Neural cell (in vitro differentiated cells): ENCODE results near the gene CCDC174. TPM values are rescaled to one million over a fixed set of nuclear protein-coding genes. Genes with fewer than 3 reads are reported as not detected.

Experiments used
- H2AFZ ChIP-seq: fragments of 200-600, 300-800 bp; sonication (generic), shearing (Covaris generic); 2 replicates; pipeline ENCODE4 v1.6.0; 2014; ENCODE audit warnings: low read depth, mild to moderate bottlenecking, antibody characterized with exemption, low read length, moderate library complexity
- H3F3A ChIP-seq: fragments of 200-600 bp; shearing (Covaris generic); 2 replicates; pipeline ENCODE4 v1.6.1; 2016; ENCODE audit warnings: mild to moderate bottlenecking, moderate library complexity, mixed read lengths, antibody characterized with exemption, low read length; ENCODE audit not compliant: insufficient read depth, poor library complexity, severe bottlenecking
- H3K27ac ChIP-seq: fragments of 200-600, 300-800 bp; sonication (generic), shearing (Covaris generic); 2 replicates; pipeline ENCODE4 v1.5.1; 2014; ENCODE audit warnings: mild to moderate bottlenecking, low read length, moderate library complexity
- H3K27me3 ChIP-seq: fragments of 300-800, 200-600 bp; sonication (generic), shearing (Covaris generic); 2 replicates; pipeline ENCODE4 v1.6.0; 2014; ENCODE audit warnings: mild to moderate bottlenecking, low read depth, low read length, moderate library complexity; ENCODE audit not compliant: insufficient read depth
- H3K36me3 ChIP-seq: fragments of 300-800, 200-600 bp; sonication (generic), shearing (Covaris generic); 2 replicates; pipeline ENCODE4 v1.5.1; 2014; ENCODE audit warnings: mild to moderate bottlenecking, antibody characterized with exemption, low read length, moderate library complexity; ENCODE audit not compliant: insufficient read depth
- H3K4me2 ChIP-seq: fragments of 300-800, 200-600 bp; sonication (generic), shearing (Covaris generic); 2 replicates; pipeline ENCODE4 v1.6.0; 2014; ENCODE audit warnings: mild to moderate bottlenecking, low read length
- H3K4me3 ChIP-seq: fragments of 300-800, 200-600 bp; sonication (generic), shearing (Covaris generic); 2 replicates; pipeline ENCODE4 v1.5.1; 2014; ENCODE audit warnings: mild to moderate bottlenecking, low read length, moderate library complexity
- H3K79me2 ChIP-seq: fragments of 200-600 bp; shearing (Covaris generic); replicated peaks from 2 replicates; pipeline ENCODE4 v1.6.0; 2014; ENCODE audit warnings: mild to moderate bottlenecking, low read length, moderate library complexity; ENCODE audit not compliant: insufficient read depth
- H3K9ac ChIP-seq: fragments of 300-800, 200-600 bp; sonication (generic), shearing (Covaris generic); 2 replicates; pipeline ENCODE4 v1.6.1; 2016; ENCODE audit warnings: mild to moderate bottlenecking, low read length, mixed read lengths
- H3K9me2 ChIP-seq: fragments of 200-600 bp; shearing (Covaris generic); 2 replicates; pipeline ENCODE4 v1.6.1; 2016; ENCODE audit warnings: mild to moderate bottlenecking, low read length, mixed read lengths; ENCODE audit not compliant: insufficient read depth
- H3K9me3 ChIP-seq: fragments of 200-600, 300-800 bp; sonication (generic), shearing (Covaris generic); 2 replicates; pipeline ENCODE4 v1.6.1; 2016; ENCODE audit warnings: mild to moderate bottlenecking, mixed run types, low read length, moderate library complexity, mixed read lengths
- H4K20me1 ChIP-seq: fragments of 200-600 bp; shearing (Covaris generic); 2 replicates; pipeline ENCODE4 v1.6.1; 2016; ENCODE audit warnings: mild to moderate bottlenecking, mixed run types; ENCODE audit not compliant: insufficient read depth
- CTCF ChIP-seq: fragments of 450-650 bp; IDR thresholded peaks from 2 replicates; pipeline ENCODE4 v1.5.1; 2014; ENCODE audit warnings: antibody characterized with exemption, mild to moderate bottlenecking, moderate library complexity; ENCODE audit not compliant: poor library complexity, severe bottlenecking
- EP300 ChIP-seq: fragments of 450-650 bp; conservative IDR thresholded peaks from 2 replicates; pipeline ENCODE4 v1.6.1; 2014; ENCODE audit warnings: antibody characterized with exemption, mild to moderate bottlenecking, moderate library complexity; ENCODE audit not compliant: poor library complexity, severe bottlenecking
- EZH2 ChIP-seq: fragments of 200-600, 300-800 bp; shearing (Covaris generic), sonication (generic); IDR thresholded peaks from 2 replicates; pipeline ENCODE4 v1.6.1; 2014; ENCODE audit warnings: antibody characterized with exemption, low read length, borderline replicate concordance, mild to moderate bottlenecking; ENCODE audit not compliant: insufficient read depth, poor library complexity, severe bottlenecking
- MXI1 ChIP-seq: fragments of 450-650 bp; conservative IDR thresholded peaks from 2 replicates; pipeline ENCODE4 v1.6.1; 2014; ENCODE audit warnings: antibody characterized with exemption, mild to moderate bottlenecking; ENCODE audit not compliant: poor library complexity, severe bottlenecking
- POLR2AphosphoS5 ChIP-seq: IDR thresholded peaks from 2 replicates; pipeline ENCODE4 v1.6.1; 2012
- RAD21 ChIP-seq: fragments of 450-650 bp; conservative IDR thresholded peaks from 2 replicates; pipeline ENCODE4 v1.6.1; 2014; ENCODE audit warnings: antibody characterized with exemption, mild to moderate bottlenecking, moderate library complexity
- REST ChIP-seq: IDR thresholded peaks from 2 replicates; pipeline ENCODE4 v1.6.1; 2012; ENCODE audit warnings: borderline replicate concordance
- SMC3 ChIP-seq: fragments of 450-650 bp; conservative IDR thresholded peaks from 2 replicates; pipeline ENCODE4 v1.6.1; 2014; ENCODE audit warnings: antibody characterized with exemption, mild to moderate bottlenecking, moderate library complexity; ENCODE audit not compliant: poor library complexity
- TAF1 ChIP-seq: IDR thresholded peaks from 2 replicates; pipeline ENCODE4 v1.6.1; 2012; ENCODE audit warnings: low read depth
- polyA plus RNA-seq: library from polyadenylated mRNA; depleted of rRNA; stranded (reverse); fragments of >200 nt; gene quantifications from 2 replicates; pipeline ENCODE4 v1.2.3, GENCODE V29; 2014

Gene CCDC174
- polyA plus RNA-seq, 1 donor from 2014 or later = 18.0 TPM

- no peaks in the 10 kb centered on the region for H3K9me2 ChIP-seq
- peaks cover 14% of the 10 kb centered on the region for H3K79me2 ChIP-seq
- H3K4me2 ChIP-seq = no peak overlapping the region
- no peak for TF ChIP-seq POLR2AphosphoS5
- no peak for TF ChIP-seq RAD21
- no peak for TF ChIP-seq REST
- no peak for TF ChIP-seq MXI1
- no peak for TF ChIP-seq SMC3
- no peak for TF ChIP-seq EZH2
- TF ChIP-seq CTCF = no peak
- no peak for TF ChIP-seq EP300
- TF ChIP-seq TAF1 = no peak
- no peaks in the 10 kb centered on the region for H3F3A ChIP-seq
- no peak overlapping the region for H3K27ac ChIP-seq
- peaks cover 22% of the 10 kb centered on the region for H3K36me3 ChIP-seq
- no peak overlapping the region for H2AFZ ChIP-seq
- H3K9me3 ChIP-seq = no peaks in the 10 kb centered on the region
- H4K20me1 ChIP-seq = no peaks in the 10 kb centered on the region
- no peaks in the 10 kb centered on the region for H3K27me3 ChIP-seq
- no peak overlapping the region for H3K4me3 ChIP-seq
- no peak overlapping the region for H3K9ac ChIP-seq
These were observed 6.0 kb downstream of the CCDC174 start for GRCh38 chr3:14657579-14657978.

GRCh38 chr3:14658978-14659377, 7.4 kb downstream of the CCDC174 start:
- Histone ChIP-seq H2AFZ (no peak overlapping the region), H3K36me3 (peaks cover 22% of the 10 kb centered on the region), H4K20me1 (no peaks in the 10 kb centered on the region), H3K9ac (no peak overlapping the region), H3K9me2 (no peaks in the 10 kb centered on the region), H3F3A (no peaks in the 10 kb centered on the region), H3K27ac (no peak overlapping the region), H3K4me3 (no peak overlapping the region), H3K27me3 (no peaks in the 10 kb centered on the region), H3K4me2 (no peak overlapping the region), H3K79me2 (peaks cover 1% of the 10 kb centered on the region), H3K9me3 (no peaks in the 10 kb centered on the region)
- TF ChIP-seq CTCF (no peak), POLR2AphosphoS5 (no peak), REST (no peak), TAF1 (no peak), EZH2 (no peak), RAD21 (no peak), SMC3 (no peak), EP300 (no peak), MXI1 (no peak)
